SK-N-SH (cell line): ENCODE data around the gene G3BP2. TPM values are rescaled to one million over a fixed set of nuclear protein-coding genes. Genes with fewer than 3 reads are reported as not detected.

ENCODE experiments used
- CTCF ChIA-PET: fragments of 300-600, 350-600 bp; formaldehyde crosslinking; extraction: SDS; loops from one replicate; lab custom pipeline; 2021; lab: Yijun Ruan, JAX
- POLR2A ChIA-PET: fragments of 350-600 bp; sonication (Branson Sonifier 250); formaldehyde crosslinking; extraction: SDS; loops from one replicate; lab custom pipeline; 2020; ENCODE audit warnings: antibody characterized with exemption, inconsistent platforms; lab: Yijun Ruan, JAX
- DNase-seq: peaks from one replicate; pipeline ENCODE4 v3.0.0; 2012
- H2AFZ ChIP-seq: fragments of 200-600 bp; sonication (generic); 2 replicates; pipeline ENCODE4 v1.8.1; 2016; ENCODE audit warnings: antibody characterized with exemption, mild to moderate bottlenecking, low read depth
- H3F3A ChIP-seq: fragments of 200-600 bp; sonication (generic); replicated peaks from 2 replicates; pipeline ENCODE3; 2016; ENCODE audit warnings: antibody characterized with exemption, mild to moderate bottlenecking; ENCODE audit not compliant: insufficient read depth
- H3K27ac ChIP-seq, 2 experiments: fragments of 200-500 bp in 1 of 2; fragments of 200-600 bp in 1 of 2; sonication (Bioruptor generic) in 1 of 2; sonication (generic), shearing (Covaris generic) in 1 of 2; 2 replicates each; pipeline versions ENCODE4 v1.5.1 to v1.6.1; 2014 to 2016; ENCODE audit warnings: low read depth in 2 of 2, inconsistent platforms in 1 of 2, low read length in 1 of 2, mild to moderate bottlenecking in 1 of 2, mixed read lengths in 1 of 2
- H3K27me3 ChIP-seq: fragments of 200-600 bp; sonication (generic), shearing (Covaris generic); 2 replicates; pipeline ENCODE4 v1.6.1; 2016; ENCODE audit warnings: mixed run types; ENCODE audit not compliant: insufficient read depth
- H3K36me3 ChIP-seq, 2 experiments: fragments of 200-500 bp in 1 of 2; fragments of 200-600 bp in 1 of 2; sonication (Bioruptor generic) in 1 of 2; sonication (generic) in 1 of 2; replicated peaks in 1 of 2; 2 replicates each; pipeline versions ENCODE3 to v1.5.1; 2014 to 2016; ENCODE audit warnings: low read length in 1 of 2, mild to moderate bottlenecking in 1 of 2; ENCODE audit not compliant: insufficient read depth in 2 of 2, control insufficient read depth in 1 of 2
- H3K4me1 ChIP-seq, 2 experiments: fragments of 200-500 bp in 1 of 2; fragments of 200-600 bp in 1 of 2; sonication (Bioruptor generic) in 1 of 2; sonication (generic), shearing (Covaris generic) in 1 of 2; 2 replicates each; pipeline versions ENCODE4 v1.5.1 to v1.6.1; 2014 to 2016; ENCODE audit warnings: low read depth in 1 of 2, low read length in 1 of 2, mixed run types in 1 of 2; ENCODE audit not compliant: insufficient read depth in 2 of 2, control insufficient read depth in 1 of 2
- H3K4me2 ChIP-seq: fragments of 200-600 bp; sonication (generic), shearing (Covaris generic); 2 replicates; pipeline ENCODE4 v1.6.1; 2017; ENCODE audit warnings: mixed run types
- H3K4me3 ChIP-seq, 2 experiments: fragments of 200-500 bp in 1 of 2; fragments of 200-600 bp in 1 of 2; sonication (Bioruptor generic) in 1 of 2; sonication (generic), shearing (Covaris generic) in 1 of 2; 2 replicates each; pipeline versions ENCODE4 v1.5.1 to v1.8.1; 2014 to 2016; ENCODE audit warnings: low read depth in 2 of 2, inconsistent platforms in 1 of 2, low read length in 1 of 2, mild to moderate bottlenecking in 1 of 2, mixed read lengths in 1 of 2, moderate library complexity in 1 of 2
- H3K79me2 ChIP-seq: fragments of 200-600 bp; sonication (generic); 2 replicates; pipeline ENCODE4 v1.8.1; 2017; ENCODE audit warnings: mild to moderate bottlenecking; ENCODE audit not compliant: insufficient read depth
- H3K9ac ChIP-seq: fragments of 200-600 bp; sonication (generic); 2 replicates; pipeline ENCODE4 v1.6.1; 2017; ENCODE audit warnings: mixed run types
- H3K9me2 ChIP-seq: fragments of 200-600 bp; sonication (generic); 2 replicates; pipeline ENCODE4 v1.6.1; 2017; ENCODE audit warnings: mixed run types
- H3K9me3 ChIP-seq: fragments of 200-600 bp; sonication (generic); 2 replicates; pipeline ENCODE4 v1.6.1; 2017; ENCODE audit warnings: mixed run types, mild to moderate bottlenecking, moderate library complexity
- H4K20me1 ChIP-seq: fragments of 200-600 bp; sonication (generic); 2 replicates; pipeline ENCODE4 v1.6.1; 2017; ENCODE audit warnings: mild to moderate bottlenecking, mixed run types; ENCODE audit not compliant: insufficient read depth
- ELF1 ChIP-seq: IDR thresholded peaks from 2 replicates; pipeline ENCODE4 v1.4.0; 2012
- FOXJ3 ChIP-seq: sonication (generic); formaldehyde crosslinking; IDR thresholded peaks from 2 replicates; pipeline ENCODE4 v1.5.1; 2020; ENCODE audit warnings: mild to moderate bottlenecking, missing genetic modification reagents
- GATA2 ChIP-seq: sonication (generic); formaldehyde crosslinking; IDR thresholded peaks from 2 replicates; pipeline ENCODE4 v1.5.0; 2020; ENCODE audit warnings: mild to moderate bottlenecking, missing genetic modification reagents
- MEF2A ChIP-seq: IDR thresholded peaks from 2 replicates; pipeline ENCODE4 v1.4.0; 2012; ENCODE audit warnings: low read depth, borderline replicate concordance
- RAD21 ChIP-seq: IDR thresholded peaks from 2 replicates; pipeline ENCODE4 v1.6.1; 2012; ENCODE audit warnings: mild to moderate bottlenecking, low read length
- RCOR1 ChIP-seq: fragments of 150-350 bp; IDR thresholded peaks from 2 replicates; pipeline ENCODE4 v1.6.1; 2017; ENCODE audit warnings: antibody characterized with exemption, low read length
- SIN3A ChIP-seq: IDR thresholded peaks from 2 replicates; pipeline ENCODE4 v1.6.1; 2012; ENCODE audit warnings: low read depth, mild to moderate bottlenecking, low read length, moderate library complexity, borderline replicate concordance
- SMC3 ChIP-seq: IDR thresholded peaks from 2 replicates; pipeline ENCODE4 v1.6.1; 2012; ENCODE audit warnings: low read depth, low read length, improper control_type of control experiment
- TCF12 ChIP-seq: IDR thresholded peaks from 2 replicates; pipeline ENCODE4 v1.4.0; 2012
- TEAD4 ChIP-seq: IDR thresholded peaks from 2 replicates; pipeline ENCODE4 v1.4.0; 2012; ENCODE audit warnings: mild to moderate bottlenecking, borderline replicate concordance; ENCODE audit not compliant: insufficient read depth
- USF1 ChIP-seq: IDR thresholded peaks from 2 replicates; pipeline ENCODE4 v1.4.0; 2012; ENCODE audit warnings: low read depth, borderline replicate concordance
- YY1 ChIP-seq: IDR thresholded peaks from 2 replicates; pipeline ENCODE4 v1.4.0; 2012; ENCODE audit warnings: low read depth, mild to moderate bottlenecking
- ZBTB33 ChIP-seq: IDR thresholded peaks from 2 replicates; pipeline ENCODE4 v1.4.0; 2012; ENCODE audit warnings: low read depth, borderline replicate concordance
- WGBS: methylation state at CpG from one replicate; pipeline ENCODE4 v1.1.6; 2017; ENCODE audit warnings: low lambda C conversion rate; 5-methylcytosine and 5-hydroxymethylcytosine counted together
- polyA plus RNA-seq, 3 experiments: library from polyadenylated mRNA; depleted of rRNA; stranded (reverse); fragments of >200 nt; gene quantifications; 2 replicates each; pipeline ENCODE4 v1.2.3, GENCODE V29; 2012
- TF ChIP-seq, protein P1 (sequence below): IDR thresholded peaks from 2 replicates; pipeline ENCODE4; 2012
- TF ChIP-seq, protein P2 (sequence below): fragments of 200-600 bp; sonication (generic); IDR thresholded peaks from 2 replicates; pipeline ENCODE4 v1.6.1; 2017; ENCODE audit warnings: antibody characterized with exemption, mild to moderate bottlenecking, moderate library complexity
- TF ChIP-seq, protein P3 (sequence below): IDR thresholded peaks from 2 replicates; pipeline ENCODE4 v1.4.0; 2012; ENCODE audit warnings: low read depth
- TF ChIP-seq, protein P4 (sequence below): fragments of 150-350 bp; IDR thresholded peaks from 2 replicates; pipeline ENCODE4 v1.6.1; 2017; ENCODE audit warnings: antibody characterized with exemption, low read length, low read depth, borderline replicate concordance

G3BP2 gene
- polyA plus RNA-seq, 1 of the 3 experiments (the other 2 are of a cell fraction) = 35.9 TPM

- H3K79me2 ChIP-seq = peaks cover 31% of the 10 kb centered on the region
- no peaks in the 10 kb centered on the region for H3K9me3 ChIP-seq
- ChIA-PET POLR2A (no interaction called here), CTCF (interaction anchor here (1.0 kb wide), 1 partner anchor 34 kb away, joined by 3 read pairs; no protein-coding TSS in a partner anchor)
- TF ChIP-seq FOXJ3 = no peak
- TF ChIP-seq, protein P1, sequence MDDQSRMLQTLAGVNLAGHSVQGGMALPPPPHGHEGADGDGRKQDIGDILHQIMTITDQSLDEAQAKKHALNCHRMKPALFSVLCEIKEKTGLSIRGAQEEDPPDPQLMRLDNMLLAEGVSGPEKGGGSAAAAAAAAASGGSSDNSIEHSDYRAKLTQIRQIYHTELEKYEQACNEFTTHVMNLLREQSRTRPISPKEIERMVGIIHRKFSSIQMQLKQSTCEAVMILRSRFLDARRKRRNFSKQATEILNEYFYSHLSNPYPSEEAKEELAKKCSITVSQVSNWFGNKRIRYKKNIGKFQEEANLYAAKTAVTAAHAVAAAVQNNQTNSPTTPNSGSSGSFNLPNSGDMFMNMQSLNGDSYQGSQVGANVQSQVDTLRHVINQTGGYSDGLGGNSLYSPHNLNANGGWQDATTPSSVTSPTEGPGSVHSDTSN = no peak
- H3F3A ChIP-seq = peaks cover 15% of the 10 kb centered on the region
- H4K20me1 ChIP-seq = peaks cover 20% of the 10 kb centered on the region
- H2AFZ ChIP-seq = no peak overlapping the region
- H3K9me2 ChIP-seq = no peaks in the 10 kb centered on the region
- DNase-seq = no peak
- H3K4me2 ChIP-seq = no peak overlapping the region
- no peak overlapping the region for H3K9ac ChIP-seq
- H3K4me3 ChIP-seq = no peak overlapping the region
- peaks cover 0 to 5% of the 10 kb centered on the region in 2 experiments; a peak in 2 of 4 replicates for H3K4me1 ChIP-seq
- no peaks in the 10 kb centered on the region for H3K36me3 ChIP-seq
- H3K27me3 ChIP-seq = no peaks in the 10 kb centered on the region
- WGBS = 93% methylated on average over 7 of the region's 11 CpGs
- H3K27ac ChIP-seq = no peak overlapping the region
Observed at GRCh38 chr4:75675004-75675531, 1.9 kb upstream of the G3BP2 start.

DNA sequence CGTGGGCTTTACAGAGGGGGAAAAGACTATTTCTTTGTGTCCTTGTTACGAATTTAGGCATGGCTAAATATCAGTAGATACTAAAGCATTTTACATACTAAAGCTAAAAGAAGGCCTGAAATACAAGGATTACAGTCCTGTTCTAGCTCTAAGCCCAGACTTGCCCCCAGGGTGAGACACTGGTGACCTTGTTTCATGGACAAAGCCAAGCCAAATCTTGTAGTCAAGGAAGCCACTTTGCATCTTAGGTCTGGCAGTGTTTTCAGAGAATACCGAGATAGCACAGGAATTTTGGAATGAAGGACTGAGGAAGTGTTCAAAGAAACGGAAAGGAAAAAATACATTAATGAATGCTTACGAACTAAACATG lies 733 bp upstream of the G3BP2 start:
- Histone ChIP-seq H3K4me3 (peak overlapping the region; percentile 76 to 99), H3K79me2 (peaks cover 43% of the 10 kb centered on the region), H2AFZ (peak overlapping the region; percentile 86), H3K36me3 (no peaks in the 10 kb centered on the region), H4K20me1 (peaks cover 31% of the 10 kb centered on the region), H3K9me3 (no peaks in the 10 kb centered on the region), H3K27me3 (no peaks in the 10 kb centered on the region), H3K9me2 (no peaks in the 10 kb centered on the region), H3K4me1 (peaks cover 0 to 5% of the 10 kb centered on the region in 2 experiments; a peak in 2 of 4 replicates), H3K4me2 (peak overlapping the region; percentile 71), H3K27ac (peak overlapping the region; percentile 87 to 98), H3F3A (peaks cover 11% of the 10 kb centered on the region), H3K9ac (peak overlapping the region; percentile 96)
- ChIA-PET CTCF (interaction anchor here (0.8 to 1.1 kb wide), 4 partner anchors 15 to 432 kb away, joined by 3 to 8 read pairs (median 4); partner anchors contain the start of gene USO1), POLR2A (interaction anchor here (0.6 to 2.3 kb wide), 5 partner anchors 44 to 1460 kb away, joined by 3 to 24 read pairs (median 4); partner anchors contain the start of genes CDKL2 and USO1)
- 62% methylated on average over 5 of the region's 5 CpGs for WGBS
- TF ChIP-seq RAD21 (no peak), TCF12 (no peak), SIN3A (no peak), YY1 (no peak), GATA2 (CRISPR knock-in tag) (no peak), RCOR1 (no peak), USF1 (no peak), ELF1 (no peak), FOXJ3 (no peak), TEAD4 (no peak), ZBTB33 (no peak), MEF2A (no peak), SMC3 (no peak)
- TF ChIP-seq, protein P2, sequence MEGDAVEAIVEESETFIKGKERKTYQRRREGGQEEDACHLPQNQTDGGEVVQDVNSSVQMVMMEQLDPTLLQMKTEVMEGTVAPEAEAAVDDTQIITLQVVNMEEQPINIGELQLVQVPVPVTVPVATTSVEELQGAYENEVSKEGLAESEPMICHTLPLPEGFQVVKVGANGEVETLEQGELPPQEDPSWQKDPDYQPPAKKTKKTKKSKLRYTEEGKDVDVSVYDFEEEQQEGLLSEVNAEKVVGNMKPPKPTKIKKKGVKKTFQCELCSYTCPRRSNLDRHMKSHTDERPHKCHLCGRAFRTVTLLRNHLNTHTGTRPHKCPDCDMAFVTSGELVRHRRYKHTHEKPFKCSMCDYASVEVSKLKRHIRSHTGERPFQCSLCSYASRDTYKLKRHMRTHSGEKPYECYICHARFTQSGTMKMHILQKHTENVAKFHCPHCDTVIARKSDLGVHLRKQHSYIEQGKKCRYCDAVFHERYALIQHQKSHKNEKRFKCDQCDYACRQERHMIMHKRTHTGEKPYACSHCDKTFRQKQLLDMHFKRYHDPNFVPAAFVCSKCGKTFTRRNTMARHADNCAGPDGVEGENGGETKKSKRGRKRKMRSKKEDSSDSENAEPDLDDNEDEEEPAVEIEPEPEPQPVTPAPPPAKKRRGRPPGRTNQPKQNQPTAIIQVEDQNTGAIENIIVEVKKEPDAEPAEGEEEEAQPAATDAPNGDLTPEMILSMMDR = no peak
- TF ChIP-seq, protein P3, sequence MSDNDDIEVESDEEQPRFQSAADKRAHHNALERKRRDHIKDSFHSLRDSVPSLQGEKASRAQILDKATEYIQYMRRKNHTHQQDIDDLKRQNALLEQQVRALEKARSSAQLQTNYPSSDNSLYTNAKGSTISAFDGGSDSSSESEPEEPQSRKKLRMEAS = no peak
- TF ChIP-seq, protein P1 = no peak
- TF ChIP-seq, protein P4, sequence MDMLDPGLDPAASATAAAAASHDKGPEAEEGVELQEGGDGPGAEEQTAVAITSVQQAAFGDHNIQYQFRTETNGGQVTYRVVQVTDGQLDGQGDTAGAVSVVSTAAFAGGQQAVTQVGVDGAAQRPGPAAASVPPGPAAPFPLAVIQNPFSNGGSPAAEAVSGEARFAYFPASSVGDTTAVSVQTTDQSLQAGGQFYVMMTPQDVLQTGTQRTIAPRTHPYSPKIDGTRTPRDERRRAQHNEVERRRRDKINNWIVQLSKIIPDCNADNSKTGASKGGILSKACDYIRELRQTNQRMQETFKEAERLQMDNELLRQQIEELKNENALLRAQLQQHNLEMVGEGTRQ = no peak
- DNase-seq = no peak
